Stimulated activated naive B cell treated with anti-CD40 and anti-IgM and Interleukin-4, amounts not matched to agents 10 μg/mL and 1 μg/mL and 100 μg/mL, for 72 hours (primary cell): ENCODE results near the gene SH3RF1.
"Not testable (repeated sequence)": the region's sequence is repeated elsewhere in the genome, so short reads cannot be mapped to it uniquely, and the experiment has no call there.

Source experiments
- ATAC-seq, 2 donors: fragments of 150-1000 bp; cut with Tn5 transposase; replicated peaks; 2 replicates each; pipeline ENCODE4 v1.10.0; 2021; ENCODE audit warnings: moderate library complexity in 1 of 2
- DNase-seq: peaks from one replicate; pipeline ENCODE4 v3.0.0; 2021
- H3K27ac Mint-ChIP-seq: one replicate; pipeline ENCODE4 v1.8.0; 2022; ENCODE audit warnings: mild to moderate bottlenecking, mixed read lengths
- H3K27me3 Mint-ChIP-seq, 2 donors: one replicate each; pipeline ENCODE4 v1.8.0; 2022; ENCODE audit warnings: mixed read lengths in 2 of 2
- H3K36me3 Mint-ChIP-seq, 2 donors: one replicate each; pipeline ENCODE4 v1.8.0; 2022; ENCODE audit warnings: mixed read lengths in 2 of 2, mild to moderate bottlenecking in 1 of 2
- H3K4me1 Mint-ChIP-seq, 2 donors: one replicate each; pipeline ENCODE4 v1.8.0; 2022; ENCODE audit warnings: mixed read lengths in 2 of 2, mild to moderate bottlenecking in 1 of 2
- H3K4me3 Mint-ChIP-seq, 2 donors: one replicate each; pipeline ENCODE4 v1.8.0; 2022; ENCODE audit warnings: mild to moderate bottlenecking in 2 of 2, mixed read lengths in 2 of 2, moderate library complexity in 1 of 2
- H3K9me3 Mint-ChIP-seq, 2 donors: one replicate each; pipeline ENCODE4 v1.8.0; 2022; ENCODE audit warnings: mixed read lengths in 2 of 2, mild to moderate bottlenecking in 1 of 2

Gene SH3RF1

GRCh38 chr4:169179609-169180521, 90.9 kb downstream of the SH3RF1 start:
- Mint-ChIP-seq H3K4me1 (peaks cover 0 to 6% of the 10 kb centered on the region in 2 donors), H3K27me3 (no peaks in the 10 kb centered on the region), H3K36me3 (no peaks in the 10 kb centered on the region), H3K4me3 (no peak overlapping the region), H3K9me3 (no peaks in the 10 kb centered on the region), H3K27ac (no peak overlapping the region)
- DNase-seq (no peak), ATAC-seq (no peak)

DNA sequence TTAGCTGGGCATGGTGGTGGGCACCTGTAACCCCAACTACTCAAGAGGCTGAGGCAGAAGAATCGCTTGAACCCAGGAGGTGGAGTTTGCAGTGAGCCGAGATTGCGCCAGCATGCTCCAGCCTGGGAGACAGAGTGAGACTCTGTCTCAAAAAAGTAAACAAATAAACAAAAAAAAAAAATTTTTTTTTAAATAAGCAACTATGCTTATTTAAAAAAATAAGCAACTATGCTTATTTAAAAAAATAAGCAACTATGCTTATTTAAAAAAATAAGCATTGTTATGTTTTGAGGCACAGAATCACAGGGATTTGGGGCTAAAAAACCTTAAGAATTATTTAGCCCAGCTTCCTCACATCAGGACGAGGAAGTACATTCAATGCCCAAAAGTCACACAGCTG, 92.7 kb downstream of the SH3RF1 start:
- ATAC-seq, H3K27me3 Mint-ChIP-seq, H3K36me3 Mint-ChIP-seq, H3K27ac Mint-ChIP-seq, H3K4me1 Mint-ChIP-seq, H3K9me3 Mint-ChIP-seq, DNase-seq, H3K4me3 Mint-ChIP-seq: not testable (repeated sequence)

DNA sequence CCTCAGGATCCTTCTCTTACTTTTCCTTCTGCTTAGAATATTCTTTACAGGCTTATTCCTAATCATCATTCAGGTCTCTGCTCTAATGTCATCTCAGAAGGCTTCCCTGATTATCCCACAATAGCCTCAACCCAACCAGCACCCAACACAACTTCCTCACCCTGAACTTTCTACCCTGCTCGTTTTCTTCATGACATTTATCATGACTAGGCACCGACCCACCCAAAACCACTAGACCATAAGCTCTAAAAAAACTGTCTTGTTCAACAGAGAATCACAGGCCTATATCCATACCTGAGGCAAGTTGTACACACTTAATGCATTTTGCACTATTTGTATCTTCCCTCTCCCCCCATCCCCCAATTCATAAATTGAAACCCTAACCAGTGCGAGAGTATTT, 95.3 kb downstream of the SH3RF1 start:
- Mint-ChIP-seq H3K27ac (no peak overlapping the region), H3K4me3 (no peak overlapping the region), H3K27me3 (no peaks in the 10 kb centered on the region), H3K36me3 (no peaks in the 10 kb centered on the region), H3K9me3 (no peaks in the 10 kb centered on the region), H3K4me1 (peaks cover 3 to 10% of the 10 kb centered on the region in 2 donors)
- ATAC-seq: peak in 1 of 2 donors; percentile 36
- DNase-seq: no peak

DNA sequence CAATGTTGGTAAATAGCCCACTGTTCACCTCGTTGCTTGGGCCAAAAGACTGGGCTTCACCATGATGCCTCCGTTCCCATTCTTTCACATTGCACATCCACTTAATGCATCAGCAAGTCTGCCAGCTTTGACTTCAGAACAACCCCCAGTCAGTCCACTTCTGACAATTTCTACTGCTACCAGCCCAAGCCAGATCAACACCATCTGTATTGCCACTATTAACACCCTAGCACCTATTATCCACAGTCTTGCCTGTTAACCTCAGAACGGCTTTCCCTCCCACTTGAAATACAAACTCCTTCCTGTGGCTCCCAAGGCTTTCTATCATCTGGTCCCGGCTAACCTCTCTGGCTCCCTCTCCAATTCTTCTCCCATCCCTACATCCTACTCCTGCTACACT, 95.7 kb downstream of the SH3RF1 start:
- H3K27me3 Mint-ChIP-seq: no peaks in the 10 kb centered on the region
- DNase-seq (no peak), ATAC-seq (no peak)
- H3K9me3 Mint-ChIP-seq: no peaks in the 10 kb centered on the region
- H3K27ac Mint-ChIP-seq: no peak overlapping the region
- no peaks in the 10 kb centered on the region for H3K36me3 Mint-ChIP-seq
- no peak overlapping the region for H3K4me3 Mint-ChIP-seq
- H3K4me1 Mint-ChIP-seq: peaks cover 3 to 11% of the 10 kb centered on the region in 2 donors

DNA sequence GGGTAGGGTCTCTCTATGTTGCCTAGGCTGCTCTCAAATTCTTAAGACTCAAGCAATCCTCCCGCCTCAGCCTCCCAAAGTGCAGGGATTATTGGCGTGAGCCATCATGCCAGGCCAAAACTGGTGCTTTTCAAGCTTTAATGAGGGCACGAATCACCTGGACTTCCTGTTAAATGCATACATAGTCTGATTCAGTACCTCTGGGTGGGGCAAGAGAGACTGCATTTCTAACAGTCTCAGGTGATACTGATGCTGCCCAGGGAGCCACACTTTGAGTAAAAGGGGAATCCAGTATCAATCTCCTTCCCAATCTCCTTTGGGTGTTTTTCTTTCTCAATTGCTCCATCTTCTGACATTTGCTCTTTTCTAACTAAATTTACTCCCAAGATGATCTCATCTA, 96.5 kb downstream of the SH3RF1 start:
- Mint-ChIP-seq H3K36me3 (no peaks in the 10 kb centered on the region), H3K4me1 (peaks cover 3 to 11% of the 10 kb centered on the region in 2 donors), H3K27me3 (no peaks in the 10 kb centered on the region), H3K4me3 (no peak overlapping the region), H3K9me3 (no peaks in the 10 kb centered on the region), H3K27ac (no peak overlapping the region)
- ATAC-seq (no peak), DNase-seq (no peak)

- ATAC-seq: peak; percentile 48 to 54
- DNase-seq: no peak
- H3K4me3 Mint-ChIP-seq: no peak overlapping the region
- H3K9me3 Mint-ChIP-seq: no peaks in the 10 kb centered on the region
- H3K36me3 Mint-ChIP-seq: no peaks in the 10 kb centered on the region
- H3K27ac Mint-ChIP-seq: no peak overlapping the region
- peaks cover 0 to 11% of the 10 kb centered on the region in 2 donors for H3K4me1 Mint-ChIP-seq
- no peaks in the 10 kb centered on the region for H3K27me3 Mint-ChIP-seq
Observed at GRCh38 chr4:169167957-169168858, 102.5 kb downstream of the SH3RF1 start.

DNA sequence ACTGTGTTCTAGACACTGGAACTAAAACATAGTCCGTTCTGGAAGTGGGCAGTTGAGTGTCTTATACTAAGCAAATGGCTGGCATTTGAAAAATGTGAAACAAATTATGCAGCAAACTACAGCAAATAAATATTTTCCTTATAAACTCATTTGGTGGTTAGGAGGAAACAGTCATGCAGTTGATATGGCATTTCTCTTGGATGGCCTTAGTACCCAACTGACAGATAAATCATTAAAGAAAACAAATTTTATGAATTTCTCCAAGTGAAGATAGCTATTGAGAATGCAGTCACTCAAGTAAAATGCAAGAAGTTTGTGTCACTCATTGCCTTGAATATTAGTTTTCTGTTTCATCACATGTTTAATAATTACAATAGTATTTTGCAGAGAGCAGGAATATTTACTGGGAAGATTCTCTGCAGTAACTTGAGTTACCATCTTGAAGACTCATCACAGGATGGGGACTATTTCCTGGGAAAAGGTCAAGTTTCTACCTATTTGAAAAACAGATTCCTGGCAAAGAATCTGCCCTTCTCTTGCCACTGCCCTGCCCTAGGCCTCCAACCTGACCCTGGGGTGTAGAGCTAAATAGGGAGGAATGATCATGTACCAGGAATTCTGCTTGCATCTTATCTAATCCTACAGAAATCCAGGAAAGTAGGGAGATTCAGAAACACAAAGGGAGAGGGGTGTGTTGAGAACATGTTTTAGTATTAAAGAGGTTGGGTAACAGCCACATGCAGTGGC, 105.9 kb downstream of the SH3RF1 start:
- no peaks in the 10 kb centered on the region for H3K36me3 Mint-ChIP-seq
- DNase-seq (no peak), ATAC-seq (no peak)
- no peaks in the 10 kb centered on the region for H3K27me3 Mint-ChIP-seq
- no peaks in the 10 kb centered on the region for H3K9me3 Mint-ChIP-seq
- no peak overlapping the region for H3K27ac Mint-ChIP-seq
- H3K4me1 Mint-ChIP-seq: peaks cover 0 to 6% of the 10 kb centered on the region in 2 donors
- no peak overlapping the region for H3K4me3 Mint-ChIP-seq

DNA sequence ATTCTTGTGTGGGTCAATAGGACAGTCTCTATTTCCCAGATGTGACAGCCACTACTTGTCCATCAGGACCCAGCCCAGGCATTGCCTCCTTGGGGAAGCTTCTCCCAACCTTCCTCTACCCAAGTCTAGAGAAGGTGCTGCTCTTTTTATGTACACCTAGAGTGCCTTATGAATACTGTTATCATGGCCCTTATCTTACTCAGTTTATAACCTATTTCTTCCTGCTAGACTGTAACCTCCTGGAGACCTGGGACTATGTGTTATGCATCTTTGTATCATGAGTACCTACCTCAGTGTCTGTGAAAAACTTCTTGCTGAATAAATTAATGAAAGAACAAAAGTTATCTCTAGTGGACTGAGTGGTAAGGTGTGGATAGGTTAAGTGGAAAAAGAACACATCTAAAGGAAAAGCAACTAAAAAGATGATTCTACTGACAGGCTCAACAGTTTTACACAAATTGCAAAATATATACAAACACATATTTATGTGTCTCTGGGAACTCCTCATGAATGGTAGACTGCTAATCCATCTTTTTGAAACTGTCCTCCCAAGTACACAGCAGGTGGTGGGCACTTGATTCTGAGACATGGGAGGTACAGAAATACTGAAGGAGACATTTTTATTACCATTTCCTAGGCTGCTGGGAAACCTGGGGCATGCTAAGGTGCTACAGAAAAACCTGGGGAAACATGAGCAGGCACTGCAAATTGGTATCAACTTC, 106.6 kb downstream of the SH3RF1 start:
- H3K27me3 Mint-ChIP-seq: no peaks in the 10 kb centered on the region

GRCh38 chr4:169163495-169163894, 107.3 kb downstream of the SH3RF1 start:
- H3K4me3 Mint-ChIP-seq: no peak overlapping the region
- peaks cover 0 to 6% of the 10 kb centered on the region in 2 donors for H3K4me1 Mint-ChIP-seq
- H3K27me3 Mint-ChIP-seq: no peaks in the 10 kb centered on the region
- no peak for DNase-seq
- H3K9me3 Mint-ChIP-seq: no peaks in the 10 kb centered on the region
- no peak for ATAC-seq
- no peaks in the 10 kb centered on the region for H3K36me3 Mint-ChIP-seq
- no peak overlapping the region for H3K27ac Mint-ChIP-seq

More for the DNA sequence above, 106.6 kb downstream of the SH3RF1 start:
- ATAC-seq (no peak), DNase-seq (no peak)
- H3K27ac Mint-ChIP-seq: no peak overlapping the region
- no peak overlapping the region for H3K4me3 Mint-ChIP-seq
- no peaks in the 10 kb centered on the region for H3K9me3 Mint-ChIP-seq
- no peaks in the 10 kb centered on the region for H3K36me3 Mint-ChIP-seq
- H3K4me1 Mint-ChIP-seq: peaks cover 0 to 6% of the 10 kb centered on the region in 2 donors

- Mint-ChIP-seq H3K27me3 (no peaks in the 10 kb centered on the region), H3K4me1 (no peaks in the 10 kb centered on the region), H3K4me3 (no peak overlapping the region), H3K9me3 (no peaks in the 10 kb centered on the region), H3K36me3 (no peaks in the 10 kb centered on the region), H3K27ac (no peak overlapping the region)
- ATAC-seq (no peak), DNase-seq (no peak)
Observed at GRCh38 chr4:169160825-169161224, 109.9 kb downstream of the SH3RF1 start.

DNA sequence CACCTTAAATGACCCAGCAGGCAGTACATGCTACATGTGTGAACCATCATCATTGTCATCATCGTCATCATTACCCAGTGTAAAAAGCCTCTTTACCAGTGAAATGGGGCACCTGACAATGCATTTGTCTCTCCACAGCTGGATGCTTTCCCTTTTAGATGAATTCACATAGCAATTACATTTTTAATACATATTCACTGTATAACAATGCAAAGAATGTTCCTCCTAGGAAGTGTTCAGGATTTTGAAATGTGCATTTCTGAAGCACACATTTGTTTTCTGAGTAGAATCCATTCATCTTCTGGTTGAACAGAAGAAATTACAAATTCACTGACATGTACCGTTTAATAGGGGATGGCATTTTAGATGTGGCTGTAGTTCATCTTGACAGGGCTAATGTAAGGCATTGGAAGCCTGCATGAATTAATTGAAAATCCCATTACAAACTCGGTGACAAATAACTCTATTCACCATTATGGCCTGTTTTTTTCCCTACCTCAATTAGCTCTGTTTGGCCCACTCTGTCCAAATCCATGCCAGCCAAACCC, 111.1 kb downstream of the SH3RF1 start:
- peaks cover 0 to under 1% of the 10 kb centered on the region in 2 donors for H3K4me1 Mint-ChIP-seq

GRCh38 chr4:169158861-169159260, 111.9 kb downstream of the SH3RF1 start:
- no peak overlapping the region for H3K4me3 Mint-ChIP-seq
- DNase-seq (no peak), ATAC-seq (no peak)
- peaks cover 2 to 8% of the 10 kb centered on the region in 2 donors for H3K4me1 Mint-ChIP-seq
- H3K9me3 Mint-ChIP-seq: no peaks in the 10 kb centered on the region
- H3K27me3 Mint-ChIP-seq: no peaks in the 10 kb centered on the region
- no peak overlapping the region for H3K27ac Mint-ChIP-seq
- H3K36me3 Mint-ChIP-seq: no peaks in the 10 kb centered on the region

More for the DNA sequence above, 111.1 kb downstream of the SH3RF1 start:
- H3K9me3 Mint-ChIP-seq: no peaks in the 10 kb centered on the region
- no peak for DNase-seq
- ATAC-seq: no peak
- no peak overlapping the region for H3K27ac Mint-ChIP-seq
- H3K27me3 Mint-ChIP-seq: no peaks in the 10 kb centered on the region
- H3K36me3 Mint-ChIP-seq: no peaks in the 10 kb centered on the region
- no peak overlapping the region for H3K4me3 Mint-ChIP-seq

DNA sequence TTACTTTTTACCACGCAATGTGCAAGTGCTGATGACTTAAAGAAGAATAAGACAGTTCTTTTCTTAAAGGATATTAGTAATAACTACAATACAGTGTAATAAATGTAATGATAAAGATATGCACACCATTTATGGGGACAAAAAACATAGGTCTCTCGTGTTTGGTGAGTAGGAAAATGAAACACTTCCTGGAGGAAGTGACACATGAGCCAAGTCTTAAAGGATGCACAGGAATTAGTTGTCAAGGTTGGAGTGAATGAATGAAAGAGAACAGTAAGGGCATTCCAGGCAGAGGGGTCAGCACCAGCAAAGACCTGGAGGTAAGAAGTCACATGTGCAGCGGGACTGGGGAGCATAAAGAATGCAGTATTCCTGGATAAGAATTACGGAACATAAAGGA, 112.7 kb downstream of the SH3RF1 start:
- no peak overlapping the region for H3K27ac Mint-ChIP-seq
- H3K4me1 Mint-ChIP-seq: peaks cover 2 to 8% of the 10 kb centered on the region in 2 donors
- DNase-seq: no peak
- no peaks in the 10 kb centered on the region for H3K27me3 Mint-ChIP-seq
- H3K4me3 Mint-ChIP-seq: no peak overlapping the region
- H3K36me3 Mint-ChIP-seq: no peaks in the 10 kb centered on the region
- H3K9me3 Mint-ChIP-seq: no peaks in the 10 kb centered on the region
- no peak for ATAC-seq
